Glutamatergic neuron (in vitro differentiated cells): ENCODE results near the gene STRN4. TPM values are rescaled to one million over a fixed set of nuclear protein-coding genes. Genes with fewer than 3 reads are reported as not detected.

Experiments
- DNase-seq: peaks from one replicate; pipeline ENCODE4 v3.0.0; 2022
- H3K27ac Mint-ChIP-seq: one replicate; pipeline ENCODE4 v1.8.0; 2020; ENCODE audit warnings: mild to moderate bottlenecking, mixed read lengths, inconsistent platforms; ENCODE audit not compliant: unreplicated experiment
- H3K27me3 Mint-ChIP-seq: one replicate; pipeline ENCODE4 v1.8.0; 2020; ENCODE audit warnings: mild to moderate bottlenecking, moderate library complexity, mixed read lengths, inconsistent platforms; ENCODE audit not compliant: unreplicated experiment
- H3K36me3 Mint-ChIP-seq: one replicate; pipeline ENCODE4 v1.8.0; 2020; ENCODE audit warnings: mild to moderate bottlenecking, mixed read lengths, inconsistent platforms; ENCODE audit not compliant: unreplicated experiment
- H3K4me1 Mint-ChIP-seq: one replicate; pipeline ENCODE4 v1.8.0; 2020; ENCODE audit warnings: mild to moderate bottlenecking, low read depth, mixed read lengths, inconsistent platforms; ENCODE audit not compliant: unreplicated experiment
- H3K4me3 Mint-ChIP-seq: one replicate; pipeline ENCODE4 v1.8.0; 2020; ENCODE audit warnings: mild to moderate bottlenecking, mixed read lengths, inconsistent platforms; ENCODE audit not compliant: unreplicated experiment
- H3K9me3 Mint-ChIP-seq: one replicate; pipeline ENCODE4 v1.8.0; 2020; ENCODE audit warnings: mild to moderate bottlenecking, moderate library complexity, mixed read lengths, inconsistent platforms; ENCODE audit not compliant: unreplicated experiment
- total RNA-seq: library from RNA; stranded (reverse); fragmentation: NEBNext Ultra II Directional; extraction: Animal tissue kit (Norgen Biotek cat#: 25700); gene quantifications from one replicate; pipeline ENCODE4 v1.2.1, GENCODE V29; 2021; ENCODE audit not compliant: unreplicated experiment
- TF ChIP-seq, protein P1 (sequence below): fragments of 200-600 bp; sonication (generic); IDR thresholded peaks from one replicate; pipeline ENCODE4 v1.5.0; 2021; ENCODE audit not compliant: partially characterized antibody, unreplicated experiment

Gene STRN4
- total RNA-seq, 1 donor from 2014 or later = 117 TPM

DNA sequence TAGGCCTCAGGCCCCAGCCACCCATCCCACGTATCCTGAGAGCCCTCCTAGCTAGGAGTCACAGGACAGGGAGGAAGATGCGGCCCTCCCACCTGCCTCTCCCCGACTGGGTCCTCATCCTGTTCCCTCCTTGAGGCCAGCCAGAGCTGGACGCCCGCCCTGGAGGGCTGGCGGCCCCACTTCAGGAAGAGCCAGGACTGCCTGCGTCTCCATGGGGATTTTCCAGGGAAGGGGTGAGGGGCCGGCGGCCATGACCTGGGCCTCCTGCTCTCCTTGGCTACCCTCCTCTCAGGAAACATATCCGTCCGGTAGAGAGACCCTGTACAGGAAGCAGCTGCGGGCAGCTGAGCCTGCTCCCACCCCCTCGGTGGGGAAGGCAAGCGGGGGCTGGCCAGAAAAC is 18.0 kb downstream of the STRN4 start:
- H3K36me3 Mint-ChIP-seq = no peaks in the 10 kb centered on the region
- DNase-seq = no peak
- peak overlapping the region; percentile 72 for H3K27ac Mint-ChIP-seq
- peaks cover 17% of the 10 kb centered on the region for H3K9me3 Mint-ChIP-seq
- peaks cover 46% of the 10 kb centered on the region for H3K4me1 Mint-ChIP-seq
- H3K27me3 Mint-ChIP-seq = peaks cover 27% of the 10 kb centered on the region
- TF ChIP-seq, protein P1, sequence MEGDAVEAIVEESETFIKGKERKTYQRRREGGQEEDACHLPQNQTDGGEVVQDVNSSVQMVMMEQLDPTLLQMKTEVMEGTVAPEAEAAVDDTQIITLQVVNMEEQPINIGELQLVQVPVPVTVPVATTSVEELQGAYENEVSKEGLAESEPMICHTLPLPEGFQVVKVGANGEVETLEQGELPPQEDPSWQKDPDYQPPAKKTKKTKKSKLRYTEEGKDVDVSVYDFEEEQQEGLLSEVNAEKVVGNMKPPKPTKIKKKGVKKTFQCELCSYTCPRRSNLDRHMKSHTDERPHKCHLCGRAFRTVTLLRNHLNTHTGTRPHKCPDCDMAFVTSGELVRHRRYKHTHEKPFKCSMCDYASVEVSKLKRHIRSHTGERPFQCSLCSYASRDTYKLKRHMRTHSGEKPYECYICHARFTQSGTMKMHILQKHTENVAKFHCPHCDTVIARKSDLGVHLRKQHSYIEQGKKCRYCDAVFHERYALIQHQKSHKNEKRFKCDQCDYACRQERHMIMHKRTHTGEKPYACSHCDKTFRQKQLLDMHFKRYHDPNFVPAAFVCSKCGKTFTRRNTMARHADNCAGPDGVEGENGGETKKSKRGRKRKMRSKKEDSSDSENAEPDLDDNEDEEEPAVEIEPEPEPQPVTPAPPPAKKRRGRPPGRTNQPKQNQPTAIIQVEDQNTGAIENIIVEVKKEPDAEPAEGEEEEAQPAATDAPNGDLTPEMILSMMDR = no peak
- H3K4me3 Mint-ChIP-seq = no peak overlapping the region

DNA sequence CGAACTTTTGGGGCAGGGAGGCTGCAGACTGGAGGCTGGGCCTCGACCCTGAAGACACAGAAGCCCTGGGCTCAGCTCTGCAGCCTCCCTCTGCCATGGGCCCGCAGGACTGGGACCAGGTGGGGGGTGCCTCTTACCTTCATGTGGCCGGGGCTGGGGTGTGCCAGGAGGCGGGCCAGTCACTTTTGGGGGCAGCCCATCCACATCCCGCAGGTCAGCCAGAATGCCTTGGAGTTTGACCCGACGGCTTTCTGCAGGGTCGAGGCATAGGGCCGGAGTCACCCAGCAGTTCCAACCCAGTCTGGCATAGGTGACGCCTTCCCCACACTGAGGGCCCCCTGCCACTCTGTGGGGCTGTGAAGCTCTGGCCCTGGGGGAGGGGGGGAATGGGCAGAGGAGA is 18.5 kb downstream of the STRN4 start:
- DNase-seq = no peak

DNA sequence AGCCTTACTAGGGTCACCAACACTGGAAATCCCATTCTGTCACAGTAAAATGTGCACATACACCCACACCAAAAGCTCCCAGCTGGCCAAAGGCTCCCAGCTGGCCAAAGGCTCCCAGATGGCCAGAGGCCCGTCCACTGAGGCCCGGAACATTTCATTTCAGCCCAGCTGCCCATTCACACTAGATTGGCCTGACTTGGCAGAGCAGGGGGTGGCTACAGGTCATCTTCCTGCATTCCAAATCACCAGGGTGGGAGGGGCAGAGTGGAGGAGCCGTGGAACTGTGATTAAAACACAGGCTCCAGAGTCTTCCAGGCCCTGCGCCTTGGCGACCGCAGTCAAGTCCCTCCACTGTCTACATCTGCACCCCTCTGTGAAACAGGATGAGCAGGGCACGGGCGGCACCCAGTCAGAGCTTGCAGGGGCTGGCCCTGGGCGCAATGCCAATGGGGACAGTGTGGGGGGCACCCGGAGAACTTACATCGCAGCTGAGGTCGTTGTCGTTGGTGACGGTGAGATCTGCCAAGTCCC is 19.2 kb downstream of the STRN4 start:
- Mint-ChIP-seq H3K36me3 (no peaks in the 10 kb centered on the region), H3K9me3 (peaks cover 18% of the 10 kb centered on the region), H3K27ac (peak overlapping the region; percentile 93), H3K4me1 (peaks cover 43% of the 10 kb centered on the region), H3K4me3 (peak overlapping the region; percentile 49), H3K27me3 (peaks cover 26% of the 10 kb centered on the region)
- DNase-seq = no peak
- TF ChIP-seq, protein P1 = no peak

More for the DNA sequence above, 18.5 kb downstream of the STRN4 start:
- Mint-ChIP-seq H3K27ac (peak overlapping the region; percentile 93), H3K36me3 (no peaks in the 10 kb centered on the region), H3K4me3 (peak overlapping the region; percentile 14), H3K4me1 (peaks cover 46% of the 10 kb centered on the region), H3K27me3 (peaks cover 27% of the 10 kb centered on the region), H3K9me3 (peaks cover 17% of the 10 kb centered on the region)
- TF ChIP-seq, protein P1 = no peak

DNA sequence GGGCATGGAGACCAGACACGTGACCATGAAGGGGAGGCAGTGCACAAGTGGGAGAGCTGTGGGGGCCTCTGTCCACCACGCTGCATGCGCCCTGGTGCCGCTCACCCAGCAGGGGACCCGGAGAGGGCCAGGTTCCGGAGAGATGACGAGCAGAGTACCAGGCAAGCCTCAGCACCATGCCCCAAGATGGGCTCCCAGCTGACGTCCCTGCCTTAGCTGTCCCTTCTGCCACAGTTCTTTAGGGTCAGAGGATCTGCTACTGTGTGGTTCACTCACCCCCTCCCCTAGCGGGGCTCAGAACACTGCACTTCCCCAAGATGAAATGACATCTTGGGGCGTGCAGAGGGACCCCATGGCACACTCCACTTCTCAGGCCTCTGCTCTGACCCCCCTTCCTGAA is 19.7 kb downstream of the STRN4 start:
- H3K27ac Mint-ChIP-seq = peak overlapping the region; percentile 93

DNA sequence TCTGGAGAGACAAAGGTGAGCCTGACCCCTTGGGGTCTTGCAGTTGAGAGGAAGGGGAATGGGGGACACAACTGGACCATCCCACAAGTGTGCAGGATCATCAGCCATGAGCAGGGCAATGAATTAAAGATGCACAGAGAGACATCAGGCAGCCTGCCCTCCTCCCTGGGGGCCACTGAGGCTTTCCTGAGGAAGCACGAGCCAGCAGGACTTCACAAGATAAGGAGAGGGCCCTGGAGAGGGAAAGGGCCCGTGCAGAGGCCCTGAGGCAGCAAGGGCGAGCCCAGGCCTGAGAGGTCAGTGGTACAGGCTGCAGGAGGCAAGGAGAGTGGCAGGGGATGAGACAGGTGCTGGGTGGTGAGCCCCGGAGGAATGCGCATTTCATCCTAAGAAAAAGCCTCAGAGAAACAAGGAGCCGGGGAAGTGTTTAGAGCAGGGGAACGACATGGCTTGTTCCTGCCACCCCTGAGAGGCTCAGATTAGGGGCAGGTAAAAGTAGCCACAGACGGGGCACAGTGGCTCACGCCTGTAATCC is 20.3 kb downstream of the STRN4 start:
- H3K36me3 Mint-ChIP-seq = no peaks in the 10 kb centered on the region
- H3K4me1 Mint-ChIP-seq = peaks cover 34% of the 10 kb centered on the region
- H3K27me3 Mint-ChIP-seq = peaks cover 18% of the 10 kb centered on the region
- H3K9me3 Mint-ChIP-seq = peaks cover 18% of the 10 kb centered on the region
- H3K27ac Mint-ChIP-seq = peak overlapping the region; percentile 93
- peak; percentile 54 for DNase-seq
- H3K4me3 Mint-ChIP-seq = peak overlapping the region; percentile 74
- TF ChIP-seq, protein P1 = no peak

More for the DNA sequence above, 19.7 kb downstream of the STRN4 start:
- Mint-ChIP-seq H3K4me1 (peaks cover 39% of the 10 kb centered on the region), H3K36me3 (no peaks in the 10 kb centered on the region), H3K27me3 (peaks cover 21% of the 10 kb centered on the region), H3K9me3 (peaks cover 17% of the 10 kb centered on the region), H3K4me3 (peak overlapping the region; percentile 74)
- no peak for DNase-seq
- TF ChIP-seq, protein P1 = no peak
